ENCODE results near the gene EPHX1.
"Not testable (repeated sequence)": the region's sequence is repeated elsewhere in the genome, so short reads cannot be mapped to it uniquely, and the experiment has no call there.

DNA sequence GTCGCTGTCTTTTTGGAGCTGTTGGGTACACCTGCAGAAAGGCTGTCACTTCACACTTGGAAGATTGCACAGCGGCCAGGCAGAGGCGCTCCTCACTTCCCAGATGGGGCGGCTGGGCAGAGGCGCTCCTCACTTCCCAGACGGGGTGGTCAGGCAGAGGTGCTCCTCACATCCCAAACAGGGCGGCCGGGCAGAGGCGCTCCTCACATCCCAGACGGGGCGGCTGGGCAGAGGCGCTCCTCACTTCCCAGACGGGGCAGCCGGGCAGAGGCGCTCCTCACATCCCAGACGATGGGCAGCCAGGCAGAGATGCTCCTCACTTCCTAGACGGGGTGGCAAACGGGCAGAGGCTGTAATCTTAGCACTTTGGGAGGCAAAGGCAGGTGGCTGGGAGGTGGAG, 13.8 kb upstream of the EPHX1 start:
- TF ChIP-seq, protein P1, sequence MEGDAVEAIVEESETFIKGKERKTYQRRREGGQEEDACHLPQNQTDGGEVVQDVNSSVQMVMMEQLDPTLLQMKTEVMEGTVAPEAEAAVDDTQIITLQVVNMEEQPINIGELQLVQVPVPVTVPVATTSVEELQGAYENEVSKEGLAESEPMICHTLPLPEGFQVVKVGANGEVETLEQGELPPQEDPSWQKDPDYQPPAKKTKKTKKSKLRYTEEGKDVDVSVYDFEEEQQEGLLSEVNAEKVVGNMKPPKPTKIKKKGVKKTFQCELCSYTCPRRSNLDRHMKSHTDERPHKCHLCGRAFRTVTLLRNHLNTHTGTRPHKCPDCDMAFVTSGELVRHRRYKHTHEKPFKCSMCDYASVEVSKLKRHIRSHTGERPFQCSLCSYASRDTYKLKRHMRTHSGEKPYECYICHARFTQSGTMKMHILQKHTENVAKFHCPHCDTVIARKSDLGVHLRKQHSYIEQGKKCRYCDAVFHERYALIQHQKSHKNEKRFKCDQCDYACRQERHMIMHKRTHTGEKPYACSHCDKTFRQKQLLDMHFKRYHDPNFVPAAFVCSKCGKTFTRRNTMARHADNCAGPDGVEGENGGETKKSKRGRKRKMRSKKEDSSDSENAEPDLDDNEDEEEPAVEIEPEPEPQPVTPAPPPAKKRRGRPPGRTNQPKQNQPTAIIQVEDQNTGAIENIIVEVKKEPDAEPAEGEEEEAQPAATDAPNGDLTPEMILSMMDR (IDR thresholded peaks at IDR 0.05): not testable (repeated sequence)
- TF ChIP-seq POLR2AphosphoS5, POLR2A (IDR thresholded peaks at IDR 0.05): not testable (repeated sequence)

Measured in breast epithelium (tissue), 3 donors.